Measurements from ENCODE around the gene DVL2.

DNA sequence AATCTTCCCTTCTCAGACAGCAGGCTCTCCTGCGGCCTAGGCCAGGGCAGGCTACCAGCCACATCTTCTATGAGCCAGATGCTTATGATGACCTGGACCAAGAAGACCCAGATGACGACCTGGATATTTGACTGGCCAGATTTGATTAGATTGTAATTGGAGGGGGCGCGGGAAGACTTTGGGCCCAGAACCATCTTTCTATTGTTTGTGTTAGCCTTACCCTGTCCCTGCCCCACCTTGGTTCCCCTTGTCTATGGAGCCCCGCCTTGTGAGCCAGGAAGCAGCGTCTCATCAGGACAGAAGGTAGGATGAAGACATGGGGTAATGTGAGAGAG lies 25.2 kb upstream of the DVL2 start:
- TF ChIP-seq POLR2A (IDR thresholded peaks at IDR 0.05; ENCODE audit: low read depth, low read length) (no peak), POLR2AphosphoS5 (IDR thresholded peaks at IDR 0.05; ENCODE audit: low read depth, low read length) (no peak), TAF1 (IDR thresholded peaks at IDR 0.05; ENCODE audit: low read depth, low read length) (no peak), SPI1 (IDR thresholded peaks at IDR 0.05; ENCODE audit: low read depth, low read length) (no peak), POU2F2 (IDR thresholded peaks at IDR 0.05; ENCODE audit: low read depth, low read length) (no peak), PAX5 (IDR thresholded peaks at IDR 0.05; ENCODE audit: insufficient read depth, low read length, severe bottlenecking) (no peak)
